H9 (cell line): ENCODE data around the gene GPR153. TPM values are rescaled to one million over a fixed set of nuclear protein-coding genes. Genes with fewer than 3 reads are reported as not detected.

Experiments
- DNase-seq: peaks from one replicate; pipeline ENCODE4 v3.0.0-alpha.2; 2017
- H2AFZ ChIP-seq: one replicate; pipeline ENCODE4 v1.6.1; 2013; ENCODE audit warnings: mild to moderate bottlenecking, low read length, control low read depth, moderate library complexity
- H2AK5ac ChIP-seq: 2 replicates; pipeline ENCODE4 v1.6.1; 2013; ENCODE audit warnings: low read length, control low read depth, mixed read lengths; ENCODE audit not compliant: insufficient read length
- H2BK120ac ChIP-seq: one replicate; pipeline ENCODE4 v1.6.1; 2013; ENCODE audit warnings: low read depth, mild to moderate bottlenecking, low read length, control low read depth, inconsistent platforms; ENCODE audit not compliant: poor library complexity, severe bottlenecking
- H2BK12ac ChIP-seq: 2 replicates; pipeline ENCODE4 v1.6.1; 2013; ENCODE audit warnings: low read length, control low read depth, mixed read lengths, low read depth; ENCODE audit not compliant: insufficient read length
- H2BK15ac ChIP-seq: 2 replicates; pipeline ENCODE4 v1.6.1; 2013; ENCODE audit warnings: low read depth, low read length, control low read depth
- H2BK20ac ChIP-seq: one replicate; pipeline ENCODE4 v1.6.1; 2013; ENCODE audit warnings: low read depth, mild to moderate bottlenecking, low read length, control low read depth, inconsistent platforms; ENCODE audit not compliant: poor library complexity, severe bottlenecking
- H2BK5ac ChIP-seq: 2 replicates; pipeline ENCODE4 v1.6.1; 2013; ENCODE audit warnings: low read length, control low read depth, mixed read lengths; ENCODE audit not compliant: insufficient read length
- H3K14ac ChIP-seq: 2 replicates; pipeline ENCODE4 v1.6.1; 2013; ENCODE audit warnings: low read length, control low read depth; ENCODE audit not compliant: insufficient read depth
- H3K18ac ChIP-seq: 2 replicates; pipeline ENCODE4 v1.6.1; 2013; ENCODE audit warnings: low read depth, mild to moderate bottlenecking, mixed read lengths, low read length, control low read depth; ENCODE audit not compliant: insufficient read length
- H3K23ac ChIP-seq: 2 replicates; pipeline ENCODE4 v1.6.1; 2013; ENCODE audit warnings: low read length, control low read depth, mixed read lengths, low read depth; ENCODE audit not compliant: insufficient read length
- H3K23me2 ChIP-seq: 2 replicates; pipeline ENCODE4 v1.6.1; 2013; ENCODE audit warnings: low read depth, mild to moderate bottlenecking, mixed read lengths, low read length, control low read depth; ENCODE audit not compliant: insufficient read length, poor library complexity, severe bottlenecking
- H3K27ac ChIP-seq: 2 replicates; pipeline ENCODE4 v1.5.1; 2013; ENCODE audit warnings: low read length, control low read depth, mixed read lengths, low read depth; ENCODE audit not compliant: insufficient read length
- H3K27me3 ChIP-seq: 2 replicates; pipeline ENCODE4 v1.6.1; 2013; ENCODE audit warnings: low read length, control low read depth, inconsistent platforms; ENCODE audit not compliant: insufficient read depth
- H3K4ac ChIP-seq: 2 replicates; pipeline ENCODE4 v1.6.1; 2013; ENCODE audit warnings: low read depth, mild to moderate bottlenecking, control low read depth, inconsistent platforms, low read length, moderate library complexity
- H3K4me1 ChIP-seq: 2 replicates; pipeline ENCODE4 v1.6.1; 2013; ENCODE audit warnings: low read length, control low read depth, inconsistent platforms; ENCODE audit not compliant: insufficient read depth
- H3K4me2 ChIP-seq: 2 replicates; pipeline ENCODE4 v1.6.1; 2013; ENCODE audit warnings: low read length, control low read depth, mixed read lengths; ENCODE audit not compliant: insufficient read length, insufficient read depth
- H3K56ac ChIP-seq: 2 replicates; pipeline ENCODE4 v1.6.1; 2013; ENCODE audit warnings: low read depth, mild to moderate bottlenecking, mixed read lengths, low read length, control low read depth; ENCODE audit not compliant: insufficient read length
- H3K79me1 ChIP-seq: 2 replicates; pipeline ENCODE4 v1.6.1; 2013; ENCODE audit warnings: low read depth, mild to moderate bottlenecking, moderate library complexity, low read length, control low read depth, inconsistent platforms; ENCODE audit not compliant: insufficient read depth, poor library complexity, severe bottlenecking
- H3K79me2 ChIP-seq: 2 replicates; pipeline ENCODE4 v1.6.1; 2013; ENCODE audit warnings: low read length, control low read depth, inconsistent platforms; ENCODE audit not compliant: insufficient read depth
- H3K9ac ChIP-seq: 2 replicates; pipeline ENCODE4 v1.6.1; 2013; ENCODE audit warnings: low read length, control low read depth, mixed read lengths; ENCODE audit not compliant: insufficient read length; ENCODE audit errors: extremely low read depth
- H3K9me3 ChIP-seq: one replicate; pipeline ENCODE4 v1.6.1; 2013; ENCODE audit warnings: low read depth, low read length, inconsistent platforms; ENCODE audit not compliant: control insufficient read depth
- H3T11ph ChIP-seq: one replicate; pipeline ENCODE4 v1.6.1; 2013; ENCODE audit warnings: mild to moderate bottlenecking, low read length, control low read depth, inconsistent platforms
- H4K20me1 ChIP-seq: one replicate; pipeline ENCODE4 v1.6.1; 2013; ENCODE audit not compliant: control insufficient read depth, insufficient read length, insufficient read depth
- H4K5ac ChIP-seq: 2 replicates; pipeline ENCODE4 v1.6.1; 2013; ENCODE audit warnings: low read depth, mild to moderate bottlenecking, mixed read lengths, low read length, control low read depth; ENCODE audit not compliant: insufficient read length
- H4K8ac ChIP-seq: replicated peaks from 2 replicates; pipeline ENCODE4 v1.6.1; 2013; ENCODE audit warnings: low read length, control low read depth, mixed read lengths, low read depth; ENCODE audit not compliant: insufficient read length
- H4K91ac ChIP-seq: 2 replicates; pipeline ENCODE4 v1.6.1; 2013; ENCODE audit warnings: low read depth, mild to moderate bottlenecking, moderate library complexity, mixed read lengths, low read length, control low read depth; ENCODE audit not compliant: insufficient read length
- H3K27ac Mint-ChIP-seq, 3 experiments: 2 replicates in 2 of 3; 3 replicates in 1 of 3; pipeline ENCODE4 v1.8.0; 2020 to 2021; ENCODE audit warnings: mixed read lengths in 3 of 3, mild to moderate bottlenecking in 1 of 3, moderate library complexity in 1 of 3
- H3K27me3 Mint-ChIP-seq: 2 replicates; pipeline ENCODE4 v1.8.0; 2021; ENCODE audit warnings: low read depth, mild to moderate bottlenecking, moderate library complexity, mixed read lengths
- H3K36me3 Mint-ChIP-seq, 3 experiments: 2 replicates in 2 of 3; 3 replicates in 1 of 3; pipeline ENCODE4 v1.8.0; 2020 to 2021; ENCODE audit warnings: low read depth in 3 of 3, mixed read lengths in 3 of 3; ENCODE audit not compliant: insufficient read depth in 1 of 3
- H3K4me1 Mint-ChIP-seq, 2 experiments: 2 replicates each; pipeline ENCODE4 v1.8.0; 2020; ENCODE audit warnings: mixed read lengths in 2 of 2
- H3K4me3 Mint-ChIP-seq, 2 experiments: 2 replicates in 1 of 2; 3 replicates in 1 of 2; pipeline ENCODE4 v1.8.0; 2020 to 2021; ENCODE audit warnings: mild to moderate bottlenecking in 2 of 2, mixed read lengths in 2 of 2, moderate library complexity in 1 of 2
- H3K9me3 Mint-ChIP-seq, 2 experiments: 2 replicates in 1 of 2; 3 replicates in 1 of 2; pipeline ENCODE4 v1.8.0; 2020; ENCODE audit warnings: mild to moderate bottlenecking in 2 of 2, mixed read lengths in 2 of 2, moderate library complexity in 1 of 2
- CTCF ChIP-seq: fragments of 200-600 bp; sonication (generic); conservative IDR thresholded peaks from 3 replicates; pipeline ENCODE4 v1.8.0; 2021; ENCODE audit warnings: antibody characterized with exemption, mild to moderate bottlenecking
- WGBS: extraction: QIAGEN DNeasy Blood & Tissue Kit; methylation state at CpG from one replicate; pipeline ENCODE4 v1.1.7; 2013; ENCODE audit warnings: missing lambda C conversion rate, low lambda C conversion rate, mixed read lengths; ENCODE audit not compliant: insufficient read length; ENCODE audit errors: extremely low coverage; 5-methylcytosine and 5-hydroxymethylcytosine counted together
- total RNA-seq: library from RNA; stranded (reverse); gene quantifications from 2 replicates; pipeline ENCODE4 v1.2.1, GENCODE V29; 2021

Gene GPR153
- total RNA-seq, 1 experiment from 2014 or later = 8.9 TPM

- H3K27me3 Mint-ChIP-seq = peaks cover 45% of the 10 kb centered on the region
- H3K27ac Mint-ChIP-seq = no peak overlapping the region; a peak in 1 of 7 replicates
- Histone ChIP-seq H3K14ac (no peak overlapping the region; the same call in 1 of the 2 replicates), H2BK120ac (no peak overlapping the region), H4K5ac (no peak overlapping the region), H3K23ac (no peak overlapping the region), H2AFZ (no peak overlapping the region), H3T11ph (no peak overlapping the region), H3K23me2 (peaks cover 15% of the 10 kb centered on the region), H2AK5ac (no peak overlapping the region), H3K4me1 (no peaks in the 10 kb centered on the region), H2BK12ac (no peak overlapping the region), H3K4ac (no peak overlapping the region), H3K4me2 (peak overlapping the region; percentile 34), H4K8ac (no peak overlapping the region), H2BK15ac (no peak overlapping the region), H3K18ac (no peak overlapping the region), H3K27me3 (no peaks in the 10 kb centered on the region; the same call in 1 of the 2 replicates), H2BK20ac (no peak overlapping the region), H3K79me1 (no peaks in the 10 kb centered on the region), H3K9ac (no peak overlapping the region), H3K9me3 (no peaks in the 10 kb centered on the region), H2BK5ac (no peak overlapping the region), H3K27ac (no peak overlapping the region), H4K20me1 (no peaks in the 10 kb centered on the region), H3K79me2 (no peaks in the 10 kb centered on the region), H3K56ac (no peak overlapping the region), H4K91ac (no peak overlapping the region)
- no CpG with 5 or more reads among the region's 17 CpGs for WGBS
- TF ChIP-seq CTCF = peak; percentile 40; the same call in 2 of the 3 replicates
- peak; percentile 54 for DNase-seq
- peak overlapping the region; percentile 50 to 74 for H3K4me3 Mint-ChIP-seq
- no peaks in the 10 kb centered on the region; a peak in 1 of 7 replicates for H3K36me3 Mint-ChIP-seq
- H3K4me1 Mint-ChIP-seq = peaks cover 5 to 24% of the 10 kb centered on the region in 2 experiments
- H3K9me3 Mint-ChIP-seq = no peaks in the 10 kb centered on the region
Measured at GRCh38 chr1:6209661-6210580, 51.0 kb downstream of the GPR153 start.
